GM12878 (cell line): Measurements from ENCODE around the gene TMEM184C.

Source experiments
- BCL3 ChIP-seq: IDR thresholded peaks from 2 replicates; pipeline ENCODE4 v1.6.1; 2011; ENCODE audit warnings: borderline replicate concordance, low read depth, mild to moderate bottlenecking, moderate library complexity, low read length; ENCODE audit not compliant: insufficient read depth, poor library complexity, severe bottlenecking
- CTCF ChIP-seq, 3 experiments: IDR thresholded peaks in 2 of 3; conservative IDR thresholded peaks in 1 of 3; 2 replicates each; pipeline ENCODE4 v1.5.1; 2011; ENCODE audit warnings: low read depth in 3 of 3, low read length in 3 of 3, mild to moderate bottlenecking in 3 of 3, control low read depth in 2 of 3, moderate library complexity in 2 of 3, inconsistent platforms in 1 of 3, mixed read lengths in 1 of 3; ENCODE audit not compliant: control insufficient read depth in 2 of 3, insufficient read depth in 1 of 3; ENCODE audit errors: extremely low read depth in 1 of 3
- MAX ChIP-seq: IDR thresholded peaks from 2 replicates; pipeline ENCODE4 v1.6.1; 2012; ENCODE audit warnings: low read depth, low read length, improper control_type of control experiment
- RAD21 ChIP-seq: IDR thresholded peaks from 2 replicates; pipeline ENCODE4 v1.6.1; 2011; ENCODE audit warnings: mild to moderate bottlenecking, low read depth, low read length, moderate library complexity; ENCODE audit not compliant: insufficient read depth
- RAD51 ChIP-seq: fragments of 450-650 bp; IDR thresholded peaks from 2 replicates; pipeline ENCODE4 v1.6.1; 2016; ENCODE audit warnings: moderate library complexity, mild to moderate bottlenecking, inconsistent platforms
- RCOR1 ChIP-seq: conservative IDR thresholded peaks from 2 replicates; pipeline ENCODE4 v1.6.1; 2012; ENCODE audit warnings: low read depth, low read length, improper control_type of control experiment
- RFX5 ChIP-seq: IDR thresholded peaks from 2 replicates; pipeline ENCODE4 v1.6.1; 2011; ENCODE audit warnings: low read depth, low read length, improper control_type of control experiment
- TAF1 ChIP-seq: IDR thresholded peaks from 2 replicates; pipeline ENCODE4 v1.6.1; 2011; ENCODE audit warnings: mild to moderate bottlenecking, low read depth, low read length, borderline replicate concordance
- USF2 ChIP-seq: IDR thresholded peaks from 2 replicates; pipeline ENCODE4 v1.6.1; 2011; ENCODE audit warnings: low read depth, low read length, improper control_type of control experiment, borderline replicate concordance

GRCh38 chr4:147635348-147635747 lies 18.2 kb downstream of the TMEM184C start:
- TF ChIP-seq BCL3 = no peak
- no peak for TF ChIP-seq RFX5
- TF ChIP-seq TAF1 = no peak
- no peak for TF ChIP-seq CTCF (IDR thresholded peaks at IDR 0.05 in 2 of 3, conservative IDR thresholded peaks at IDR 0.05 in 1 of 3; ENCODE audit: control insufficient read depth in 2 of 3, extremely low read depth in 1 of 3, insufficient read depth in 1 of 3, low read depth in 3 of 3, low read length in 3 of 3)
- TF ChIP-seq RCOR1 = no peak
- no peak for TF ChIP-seq RAD21
- TF ChIP-seq USF2 = no peak
- no peak for TF ChIP-seq MAX
- TF ChIP-seq RAD51 = no peak
